HG03565 (cell line): ENCODE results near the gene LRRC46.

Source experiments
- ATAC-seq: cut with Tn5 transposase; IDR thresholded peaks from one replicate; pipeline ENCODE4 v1.9.1; 2021; ENCODE audit warnings: mild to moderate bottlenecking, moderate library complexity; ENCODE audit not compliant: unreplicated experiment

LRRC46 gene

GRCh38 chr17:47850692-47851573 is 19.5 kb downstream of the LRRC46 start, which contains the start of gene SP6:
Gene SP6 (minus strand): TSS chr17:47851163. CDS start chr17:47848429, 2,734 bp downstream.
- ATAC-seq, result no peak

- no peak for ATAC-seq
Observed at GRCh38 chr17:47851764-47852112, 20.3 kb downstream of the LRRC46 start.

GRCh38 chr17:47852113-47852949 is 20.9 kb downstream of the LRRC46 start:
- ATAC-seq, result no peak

GRCh38 chr17:47853616-47854015 is 22.1 kb downstream of the LRRC46 start:
- no peak for ATAC-seq

- ATAC-seq, result no peak
Observed at GRCh38 chr17:47855737-47856136, 24.3 kb downstream of the LRRC46 start.

DNA sequence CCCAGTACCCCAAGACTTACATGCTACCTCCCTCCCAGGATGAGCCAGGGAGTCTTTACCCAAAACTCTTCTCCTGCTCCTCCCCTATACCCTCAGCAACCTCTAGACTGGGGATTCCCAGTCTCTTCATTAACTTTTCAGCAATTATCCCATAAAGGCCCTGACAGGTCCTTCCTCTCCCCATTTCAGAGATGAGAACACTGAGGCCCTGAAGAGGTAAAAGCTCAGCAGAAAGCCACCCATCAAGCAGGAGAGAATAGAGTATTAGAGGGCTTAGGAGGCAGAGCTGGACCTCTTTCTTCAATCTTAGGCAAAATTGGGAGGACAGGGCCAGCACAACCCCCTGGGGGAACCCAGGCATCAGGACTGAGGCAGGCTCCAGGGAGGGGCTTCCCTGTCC is 25.4 kb downstream of the LRRC46 start:
- no peak for ATAC-seq

- no peak for ATAC-seq
Observed at GRCh38 chr17:47857551-47858455, 26.3 kb downstream of the LRRC46 start.

DNA sequence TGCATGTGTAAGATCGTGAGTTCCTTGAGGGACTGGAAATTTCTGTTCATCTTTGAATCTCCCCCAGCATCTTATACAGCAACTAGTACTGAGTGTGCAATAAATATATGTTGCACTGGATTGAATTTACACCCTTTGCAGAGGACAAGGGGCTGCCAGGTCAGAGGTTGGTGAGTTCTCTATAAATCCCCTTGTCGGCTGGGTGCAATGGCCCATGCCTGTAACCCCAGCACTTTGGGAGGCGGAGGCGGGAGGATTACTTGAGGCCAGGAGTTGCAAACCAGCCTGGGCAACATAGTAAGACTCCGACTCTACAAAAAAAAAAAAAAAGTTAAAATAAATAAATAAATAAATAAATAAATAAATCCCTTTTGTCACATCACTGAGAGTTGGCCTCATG is 28.9 kb downstream of the LRRC46 start:
- no peak for ATAC-seq

DNA sequence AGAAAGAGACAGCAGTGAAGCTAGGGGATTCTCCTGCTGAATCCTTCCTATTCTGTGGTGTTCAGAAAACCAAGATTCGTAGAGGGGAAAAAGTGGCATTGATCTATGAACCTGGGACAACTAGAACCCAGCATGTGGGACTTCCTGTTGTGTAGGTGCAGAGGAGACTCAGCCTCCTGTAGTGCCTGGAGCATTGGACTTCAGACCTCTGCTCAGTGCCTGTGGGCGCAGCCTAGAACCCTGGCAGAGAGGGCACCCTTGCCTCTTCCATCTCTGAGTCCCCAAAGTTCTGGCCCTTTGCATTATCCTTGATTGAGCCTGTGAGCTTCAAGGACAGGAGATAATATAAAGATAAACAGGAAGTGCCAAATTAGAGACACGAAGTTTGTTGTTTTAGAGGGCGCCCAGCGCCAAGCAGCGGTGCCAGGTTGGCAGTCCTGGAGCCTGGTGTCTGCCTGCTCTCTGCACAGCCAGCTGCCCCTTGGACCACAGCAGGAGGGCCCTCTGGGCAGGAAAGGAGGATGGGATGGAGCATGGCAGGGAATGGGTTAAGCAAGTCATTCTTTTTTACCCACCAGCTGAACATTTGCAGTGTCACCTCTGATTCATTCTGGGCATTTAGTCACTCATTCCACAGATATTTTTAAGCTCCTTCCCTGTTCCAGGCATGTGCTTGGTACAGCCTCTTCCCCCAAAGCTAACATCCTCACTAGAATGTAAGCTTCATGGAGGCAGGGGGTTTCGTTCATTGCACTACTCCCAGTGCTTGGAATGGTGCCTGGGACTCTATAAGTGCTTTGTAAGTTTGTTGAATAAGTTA is 31.4 kb downstream of the LRRC46 start:
- ATAC-seq, result no peak

GRCh38 chr17:47864791-47865216 is 33.3 kb downstream of the LRRC46 start:
- ATAC-seq, result no peak

DNA sequence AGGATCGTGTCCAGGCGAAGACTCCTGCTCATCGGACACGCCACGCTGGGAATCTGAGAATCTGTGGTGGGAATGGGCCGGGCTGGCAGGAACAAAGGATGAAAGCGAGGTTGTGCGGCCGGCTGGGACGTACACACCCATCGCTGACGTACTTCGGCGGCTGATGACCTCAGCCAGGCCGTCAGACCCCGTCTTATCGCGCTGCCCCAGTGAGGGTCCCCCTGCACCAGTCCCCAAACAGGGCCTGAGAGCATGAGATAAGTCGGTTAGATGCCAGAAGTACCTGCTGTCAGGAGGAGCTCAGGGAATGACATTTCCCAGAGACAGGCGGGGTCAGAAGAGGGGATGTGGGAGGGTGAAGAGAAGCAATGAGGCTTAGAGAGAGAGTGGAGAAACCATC is 35.5 kb downstream of the LRRC46 start:
- no peak for ATAC-seq

- ATAC-seq, result no peak
Observed at GRCh38 chr17:47867813-47868533, 36.5 kb downstream of the LRRC46 start.

DNA sequence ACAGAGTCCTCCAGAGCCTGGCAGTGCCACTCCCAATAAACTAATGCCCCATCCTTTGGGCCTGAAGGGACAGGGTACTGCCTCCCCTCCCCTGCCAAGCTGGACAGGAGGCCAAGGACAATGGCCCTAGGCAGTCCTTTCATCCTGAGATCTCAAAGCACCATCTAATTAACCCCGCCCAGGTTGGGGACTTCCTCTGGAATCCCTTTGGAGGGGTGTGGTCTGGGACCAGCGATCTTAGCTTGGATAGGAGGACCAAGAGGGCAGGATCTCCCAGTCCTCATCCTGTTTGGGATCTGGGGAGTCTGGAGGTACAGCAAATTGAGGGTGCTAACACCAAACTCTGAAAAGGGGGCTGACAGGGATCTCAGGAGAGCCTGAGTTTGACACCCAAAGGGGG is 37.6 kb downstream of the LRRC46 start:
- no peak for ATAC-seq

GRCh38 chr17:47870056-47870455 is 38.6 kb downstream of the LRRC46 start:
- ATAC-seq, result no peak

DNA sequence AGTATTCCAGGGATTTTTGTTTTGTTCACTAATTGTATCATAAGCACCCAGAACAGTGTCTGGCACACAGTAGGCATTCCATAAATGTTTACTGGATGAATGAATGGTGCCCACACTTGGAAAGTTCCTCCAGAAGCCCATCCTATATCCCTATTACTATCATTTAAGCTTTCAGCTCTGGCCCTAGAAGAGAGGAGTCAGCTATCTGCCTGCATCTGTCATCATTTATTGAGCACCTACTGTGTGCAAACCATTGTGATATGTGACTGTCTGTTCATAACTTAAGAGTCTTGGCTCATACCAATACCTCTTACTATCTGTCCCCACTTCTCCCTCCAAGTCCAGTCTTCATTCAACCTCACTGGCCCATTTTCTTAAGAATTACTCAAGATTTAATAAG is 39.6 kb downstream of the LRRC46 start:
- ATAC-seq, result no peak

DNA sequence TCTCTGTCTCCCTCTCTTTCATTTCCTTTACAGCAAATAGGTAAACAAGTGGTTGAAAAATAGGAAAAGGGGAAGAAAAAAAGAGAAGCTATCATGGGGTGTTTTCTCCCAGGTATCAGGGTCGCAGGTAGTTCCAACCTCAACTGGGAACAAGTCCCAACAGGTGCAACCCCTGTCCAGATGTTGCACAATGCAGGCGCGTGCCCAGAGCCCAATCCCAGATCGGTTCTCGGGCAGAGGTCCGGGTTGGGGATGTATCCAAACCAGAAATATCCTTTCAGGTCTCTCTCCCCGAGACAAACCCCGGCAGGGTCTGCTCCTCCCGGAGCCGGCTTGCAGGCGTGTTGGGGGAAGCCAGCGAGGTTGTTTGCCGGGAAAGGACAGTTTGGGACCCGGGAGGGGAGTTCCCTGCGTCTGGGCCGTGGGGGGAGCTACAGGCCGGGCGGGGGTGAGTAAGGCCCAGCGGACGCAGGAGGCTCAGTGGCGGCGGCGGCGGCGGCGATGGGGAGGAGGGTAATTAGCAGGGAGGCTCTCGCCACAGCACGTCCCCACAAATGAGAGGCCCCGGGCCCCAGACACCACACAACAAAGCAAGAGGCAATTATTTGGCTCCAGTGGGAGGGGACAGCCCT is 40.7 kb downstream of the LRRC46 start:
- ATAC-seq, result no peak

DNA sequence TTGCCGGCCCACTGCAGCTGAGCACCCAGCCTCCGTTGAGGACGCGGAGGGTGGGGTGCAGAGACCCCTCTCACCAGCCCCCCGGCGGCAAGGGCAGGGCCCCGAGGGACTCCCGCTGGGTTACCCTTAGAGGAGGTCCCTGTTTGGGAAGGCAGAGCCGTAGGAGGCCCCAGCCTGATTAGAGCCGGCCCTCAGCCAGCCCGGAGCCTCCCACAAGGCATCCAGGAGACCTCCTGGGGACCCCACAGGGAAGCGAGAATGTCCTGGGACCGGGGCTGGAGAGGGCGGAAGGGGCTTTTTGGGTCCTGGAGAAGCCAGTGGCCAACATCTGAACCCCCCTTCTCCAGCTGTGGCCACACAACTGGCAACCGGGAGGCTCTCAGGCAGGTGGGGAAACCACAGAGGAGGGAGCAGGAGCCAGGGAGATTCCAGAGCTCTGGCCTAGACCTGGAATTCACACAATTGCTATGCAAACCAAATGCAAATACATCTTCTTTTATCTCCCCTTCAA is 41.2 kb downstream of the LRRC46 start:
- ATAC-seq, result no peak

GRCh38 chr17:47873200-47874090 is 42.0 kb downstream of the LRRC46 start:
- ATAC-seq, result no peak
